HG03097 (cell line): Measurements from ENCODE around the gene WNT6.

Source experiments
- ATAC-seq: cut with Tn5 transposase; IDR thresholded peaks from one replicate; pipeline ENCODE4 v1.9.1; 2021; ENCODE audit not compliant: unreplicated experiment, low FRiP score

Gene WNT6

DNA sequence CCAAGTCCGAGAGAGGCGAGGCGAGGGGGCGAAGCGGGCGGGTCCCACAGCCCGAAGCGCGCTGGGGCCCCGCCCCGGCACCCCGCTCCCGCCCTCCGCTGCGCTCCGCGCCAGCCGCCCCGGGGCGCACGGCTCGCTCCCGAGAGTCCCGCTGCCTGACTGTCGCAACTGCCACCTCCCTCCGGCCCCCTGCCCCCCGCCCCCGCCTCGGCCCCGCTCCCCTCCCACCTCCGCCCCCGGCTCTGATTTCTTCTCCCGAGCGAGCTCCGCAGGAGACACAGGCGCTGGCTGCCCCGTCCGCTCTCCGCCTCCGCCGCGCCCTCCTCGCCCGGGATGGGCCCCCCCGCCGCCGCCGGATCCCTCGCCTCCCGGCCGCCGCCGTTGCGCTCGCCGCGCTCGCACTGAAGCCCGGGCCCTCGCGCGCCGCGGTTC, at the start of gene WNT6:
Gene WNT6 (plus strand): TSS at position 250 of the 432 bp plus-strand sequence. CDS start 233 bp downstream, outside the sequence.
- ATAC-seq = no peak

DNA sequence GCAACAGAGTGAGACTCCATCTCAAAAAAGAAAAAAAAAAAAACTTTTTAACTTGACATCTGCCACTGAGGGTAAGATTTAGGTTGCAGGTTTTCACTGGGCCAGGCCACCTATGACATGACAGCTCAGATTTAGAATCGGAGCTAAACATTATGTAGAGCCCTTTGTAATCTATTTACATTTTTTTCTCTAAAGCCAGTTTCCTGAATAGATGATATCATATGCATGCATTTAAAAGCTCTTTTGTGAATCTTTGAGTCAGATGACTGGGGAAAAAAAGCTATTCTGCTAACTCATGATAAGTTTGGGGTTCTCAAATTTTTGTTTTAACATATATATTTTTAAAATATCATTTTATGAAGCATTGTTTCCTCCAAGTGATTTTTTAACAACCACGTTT, 49.3 kb upstream of the WNT6 start:
- no peak for ATAC-seq

DNA sequence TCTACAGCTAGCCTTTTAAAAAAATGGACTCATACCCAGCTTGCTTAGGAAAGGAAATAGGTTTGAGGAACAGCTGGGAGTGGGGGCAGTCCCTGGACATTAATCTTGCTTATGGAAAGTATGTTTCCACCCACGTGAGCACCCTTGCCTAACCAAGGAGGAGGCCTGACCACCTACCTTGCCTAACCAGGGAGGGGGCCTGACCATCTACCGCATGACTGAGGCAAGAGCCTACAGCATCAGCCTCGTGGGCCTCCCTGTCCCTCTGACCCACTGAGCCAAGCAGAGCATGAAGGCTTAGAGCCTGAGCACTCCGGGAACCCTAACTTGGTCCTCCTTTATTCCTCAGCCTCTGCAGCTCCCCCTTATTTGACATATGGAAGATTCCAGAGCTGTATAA, 48.2 kb upstream of the WNT6 start:
- no peak for ATAC-seq

DNA sequence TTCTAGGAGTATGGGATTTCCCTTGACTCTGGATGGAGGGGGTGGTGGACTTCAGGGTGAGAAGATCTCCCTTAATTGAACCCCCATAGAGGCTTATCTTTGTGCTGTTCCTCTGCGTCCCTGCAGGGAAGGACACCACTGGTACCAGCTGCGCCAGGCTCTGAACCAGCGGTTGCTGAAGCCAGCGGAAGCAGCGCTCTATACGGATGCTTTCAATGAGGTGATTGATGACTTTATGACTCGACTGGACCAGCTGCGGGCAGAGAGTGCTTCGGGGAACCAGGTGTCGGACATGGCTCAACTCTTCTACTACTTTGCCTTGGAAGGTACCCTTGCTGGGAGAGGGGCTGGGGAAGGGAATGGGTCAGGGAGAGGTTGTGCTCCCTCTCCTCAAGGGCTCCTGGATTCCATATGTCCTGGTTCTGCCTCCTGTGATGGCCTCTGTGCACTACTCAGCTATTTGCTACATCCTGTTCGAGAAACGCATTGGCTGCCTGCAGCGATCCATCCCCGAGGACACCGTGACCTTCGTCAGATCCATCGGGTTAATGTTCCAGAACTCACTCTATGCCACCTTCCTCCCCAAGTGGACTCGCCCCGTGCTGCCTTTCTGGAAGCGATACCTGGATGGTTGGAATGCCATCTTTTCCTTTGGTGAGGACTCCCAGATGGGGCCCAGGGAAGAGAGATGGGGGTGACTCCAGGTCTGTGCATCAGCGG, 47.3 kb upstream of the WNT6 start:
- no peak for ATAC-seq

DNA sequence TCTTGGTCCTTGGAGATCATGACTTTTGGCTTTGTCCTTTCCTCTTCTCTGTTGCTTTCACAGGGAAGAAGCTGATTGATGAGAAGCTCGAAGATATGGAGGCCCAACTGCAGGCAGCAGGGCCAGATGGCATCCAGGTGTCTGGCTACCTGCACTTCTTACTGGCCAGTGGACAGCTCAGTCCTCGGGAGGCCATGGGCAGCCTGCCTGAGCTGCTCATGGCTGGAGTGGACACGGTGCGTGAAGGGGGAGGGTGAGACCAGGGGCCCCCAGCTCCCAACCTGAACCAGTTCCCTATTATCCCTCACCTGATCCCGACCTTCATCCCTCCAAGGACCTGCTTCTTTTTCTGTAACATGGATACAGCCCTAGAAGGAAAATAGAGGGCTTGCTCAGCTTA, 46.7 kb upstream of the WNT6 start:
- ATAC-seq = no peak

DNA sequence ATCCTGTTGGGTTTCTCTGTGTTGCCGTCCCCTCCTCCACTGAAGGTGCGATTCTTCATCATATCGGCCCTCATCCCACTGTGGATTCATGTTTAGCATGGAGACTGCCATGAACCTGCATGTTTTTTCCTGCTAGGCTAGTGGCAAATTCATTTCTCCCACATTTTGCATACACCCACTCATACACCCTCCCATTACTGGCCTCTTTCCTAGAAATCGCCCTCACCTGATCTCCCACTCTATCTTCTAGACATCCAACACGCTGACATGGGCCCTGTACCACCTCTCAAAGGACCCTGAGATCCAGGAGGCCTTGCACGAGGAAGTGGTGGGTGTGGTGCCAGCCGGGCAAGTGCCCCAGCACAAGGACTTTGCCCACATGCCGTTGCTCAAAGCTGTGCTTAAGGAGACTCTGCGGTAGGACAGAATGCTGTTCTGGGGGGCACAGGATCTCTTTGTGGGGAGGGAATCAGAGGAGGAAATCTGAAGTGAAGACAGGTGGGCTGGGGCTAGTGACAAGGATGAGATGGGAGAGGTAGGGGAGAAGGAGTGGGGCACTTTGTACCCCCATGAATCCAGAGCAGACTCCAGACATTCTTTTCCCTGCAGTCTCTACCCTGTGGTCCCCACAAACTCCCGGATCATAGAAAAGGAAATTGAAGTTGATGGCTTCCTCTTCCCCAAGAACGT, 45.7 kb upstream of the WNT6 start:
- no peak for ATAC-seq

DNA sequence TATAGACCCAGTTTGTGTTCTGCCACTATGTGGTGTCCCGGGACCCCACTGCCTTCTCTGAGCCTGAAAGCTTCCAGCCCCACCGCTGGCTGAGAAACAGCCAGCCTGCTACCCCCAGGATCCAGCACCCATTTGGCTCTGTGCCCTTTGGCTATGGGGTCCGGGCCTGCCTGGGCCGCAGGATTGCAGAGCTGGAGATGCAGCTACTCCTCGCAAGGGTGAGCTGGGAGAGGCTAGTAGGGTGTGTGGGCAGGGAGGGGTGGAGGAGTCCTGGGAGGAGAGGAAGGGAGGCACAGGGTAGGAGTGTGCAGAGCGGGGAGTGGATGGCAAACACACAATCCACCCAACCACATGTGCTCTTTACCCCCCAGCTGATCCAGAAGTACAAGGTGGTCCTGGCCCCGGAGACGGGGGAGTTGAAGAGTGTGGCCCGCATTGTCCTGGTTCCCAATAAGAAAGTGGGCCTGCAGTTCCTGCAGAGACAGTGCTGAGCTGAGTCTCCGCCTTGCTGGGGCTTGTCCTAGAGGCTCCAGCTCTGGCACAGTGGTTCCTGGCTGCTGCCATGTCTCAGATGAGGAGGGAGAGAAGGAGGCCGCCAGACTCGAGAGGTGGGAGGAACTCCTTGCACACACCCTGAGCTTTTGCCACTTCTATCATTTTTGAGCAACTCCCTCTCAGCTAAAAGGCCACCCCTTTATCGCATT, 44.9 kb upstream of the WNT6 start:
- no peak for ATAC-seq

DNA sequence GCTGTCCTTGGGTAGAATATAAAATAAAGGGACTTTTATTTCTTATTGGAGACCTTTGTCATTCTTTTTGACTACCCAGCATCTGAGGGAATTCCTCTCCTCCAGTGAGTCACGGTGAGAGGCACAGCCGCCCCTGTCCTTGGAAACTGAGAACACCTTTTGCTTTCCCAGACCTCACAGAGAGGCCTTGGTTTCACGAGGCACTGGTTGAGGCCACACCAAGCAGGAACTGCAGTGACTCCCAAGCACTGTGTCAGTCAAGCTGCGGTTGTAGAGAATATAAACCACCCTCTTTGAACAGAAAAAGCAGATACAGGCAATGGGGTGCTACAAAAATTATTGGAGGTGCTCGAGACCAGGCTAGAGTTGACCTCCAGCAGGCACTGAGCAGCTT, 44.4 kb upstream of the WNT6 start:
- ATAC-seq = no peak

DNA sequence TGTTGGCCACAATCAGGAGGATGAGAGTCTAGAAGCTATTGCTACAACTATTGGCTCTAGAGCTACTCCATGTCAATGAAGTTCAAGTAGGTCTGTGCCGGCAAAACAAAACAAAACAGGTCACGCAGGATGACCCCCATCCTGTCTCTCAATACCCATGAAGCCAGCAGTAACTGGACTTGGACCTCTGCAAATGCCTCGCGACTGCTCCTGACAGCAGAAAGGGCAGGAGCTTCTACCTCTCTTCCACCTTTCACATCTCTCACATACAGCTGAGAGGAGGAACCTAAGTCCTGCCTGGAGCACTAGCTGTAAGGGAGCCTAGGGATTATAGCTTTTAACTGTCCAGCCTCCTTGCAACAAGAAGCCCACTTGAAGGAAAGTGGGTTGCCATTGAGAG, 44.0 kb upstream of the WNT6 start:
- ATAC-seq = no peak

DNA sequence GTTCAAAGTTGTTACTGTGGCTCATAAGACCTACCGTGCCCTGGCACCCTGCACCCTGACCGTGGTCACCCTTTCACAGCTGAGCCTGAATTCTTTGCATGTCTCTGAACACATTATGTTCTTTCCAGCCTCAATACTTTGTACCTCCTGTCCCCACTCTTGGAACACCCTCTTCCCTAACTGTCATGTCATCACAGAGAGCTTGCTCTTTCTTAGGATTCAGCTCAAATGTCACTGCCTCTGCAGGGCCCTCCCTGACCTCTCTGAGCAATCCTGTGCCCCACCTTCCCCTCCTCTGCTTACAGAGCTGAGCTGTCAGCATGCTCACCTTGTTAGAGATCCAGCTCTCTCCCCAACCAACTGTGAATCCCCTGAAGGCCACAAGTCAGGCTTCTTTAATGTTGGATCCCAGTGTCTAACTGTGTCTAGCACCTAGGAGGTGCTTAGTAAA, 43.0 kb upstream of the WNT6 start:
- ATAC-seq = no peak

DNA sequence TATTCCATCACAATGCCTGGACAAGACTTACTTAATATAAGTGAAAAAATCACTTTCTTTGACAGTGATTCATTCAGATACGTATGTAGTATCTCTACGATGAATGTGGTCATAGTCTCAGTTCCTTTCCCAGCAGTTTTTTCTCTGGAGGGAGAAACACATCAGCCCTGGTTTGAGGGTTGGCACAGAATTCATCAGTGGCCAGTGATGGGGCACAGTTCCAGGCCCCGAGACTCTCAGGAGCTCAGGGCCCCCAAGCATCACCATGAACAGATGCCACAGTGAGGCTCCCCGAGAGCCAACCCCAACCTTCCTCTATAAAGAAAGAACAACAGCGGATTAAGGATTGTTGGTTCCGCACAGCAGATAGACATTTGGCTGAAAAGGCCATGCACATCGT, 40.5 kb upstream of the WNT6 start:
- ATAC-seq = no peak

DNA sequence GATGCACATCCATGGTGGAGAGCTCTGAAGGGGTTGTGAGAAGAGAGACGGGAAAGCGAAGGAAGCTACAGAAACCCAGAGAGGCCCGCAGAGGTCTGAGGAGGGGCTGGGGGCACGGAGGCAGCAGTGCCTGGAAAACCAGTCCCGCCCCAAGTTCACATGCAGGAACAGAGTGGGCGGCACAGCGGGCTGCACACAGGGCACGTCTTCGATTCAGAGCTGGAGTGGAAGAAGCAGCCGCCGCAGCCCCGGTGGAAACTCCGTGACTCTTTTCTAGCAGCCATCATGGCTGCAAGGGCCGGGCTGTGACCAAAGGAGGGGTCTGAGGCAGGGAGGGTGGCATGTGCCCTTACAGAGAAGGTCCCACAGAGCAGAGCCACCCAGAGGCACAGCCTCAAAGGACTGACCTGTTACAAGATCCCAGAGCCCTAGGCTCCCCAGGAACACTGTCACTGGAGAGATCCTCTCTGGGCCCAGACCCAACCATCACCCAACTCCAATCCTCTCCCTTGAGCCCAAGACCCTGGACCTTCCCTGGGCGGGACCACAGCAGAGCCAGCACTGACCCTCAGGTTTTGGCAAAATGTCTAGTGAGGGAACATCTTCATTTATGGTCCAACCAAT, 38.7 kb upstream of the WNT6 start:
- ATAC-seq = no peak

DNA sequence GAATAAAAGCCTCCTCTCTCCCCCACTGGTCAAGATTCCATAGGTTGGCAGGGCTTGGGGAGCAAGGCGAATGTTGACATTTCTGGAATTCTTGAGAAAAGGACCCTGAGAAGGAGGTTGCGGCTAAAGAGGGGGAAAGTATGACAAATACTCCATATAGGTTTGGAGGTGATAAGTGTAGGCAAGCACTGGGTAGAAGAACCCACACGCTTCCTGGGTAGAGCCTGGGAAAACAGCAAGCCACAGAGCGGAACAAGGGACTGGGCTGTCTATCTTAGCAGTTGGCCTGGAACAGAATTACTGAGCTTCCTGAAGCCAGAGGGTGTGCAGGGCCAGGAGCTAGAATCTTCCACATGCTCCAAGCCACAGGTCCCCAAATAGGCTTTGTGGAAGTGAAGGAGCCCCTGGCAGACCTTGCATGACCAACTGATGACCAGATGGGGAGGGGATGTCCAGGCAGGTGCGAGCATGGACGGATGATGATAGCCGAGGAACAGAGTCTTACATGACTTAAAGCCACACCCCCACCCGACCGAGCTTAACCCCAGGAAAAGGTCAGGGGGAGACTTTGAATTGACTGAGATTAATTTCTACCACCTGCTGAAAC, 37.9 kb upstream of the WNT6 start:
- no peak for ATAC-seq

DNA sequence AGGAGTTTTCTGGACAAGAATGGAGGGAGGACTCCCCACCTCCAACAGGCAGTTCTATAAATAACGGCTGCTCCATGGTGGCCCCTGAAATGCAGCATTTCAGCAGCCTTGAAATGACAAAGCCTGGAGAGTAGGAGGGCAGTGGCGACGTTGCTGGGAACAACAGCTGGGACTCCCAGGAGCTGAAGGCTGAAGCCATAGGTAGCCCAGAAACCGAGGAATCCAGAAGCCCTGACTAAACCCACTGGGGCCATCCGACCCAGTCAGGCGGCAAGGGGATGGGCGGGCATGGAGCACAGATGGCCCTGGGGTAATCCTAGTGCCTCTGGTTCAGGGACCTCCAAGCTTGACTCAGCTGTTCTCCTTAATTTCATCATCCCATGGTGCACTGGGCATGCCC, 37.0 kb upstream of the WNT6 start:
- no peak for ATAC-seq

DNA sequence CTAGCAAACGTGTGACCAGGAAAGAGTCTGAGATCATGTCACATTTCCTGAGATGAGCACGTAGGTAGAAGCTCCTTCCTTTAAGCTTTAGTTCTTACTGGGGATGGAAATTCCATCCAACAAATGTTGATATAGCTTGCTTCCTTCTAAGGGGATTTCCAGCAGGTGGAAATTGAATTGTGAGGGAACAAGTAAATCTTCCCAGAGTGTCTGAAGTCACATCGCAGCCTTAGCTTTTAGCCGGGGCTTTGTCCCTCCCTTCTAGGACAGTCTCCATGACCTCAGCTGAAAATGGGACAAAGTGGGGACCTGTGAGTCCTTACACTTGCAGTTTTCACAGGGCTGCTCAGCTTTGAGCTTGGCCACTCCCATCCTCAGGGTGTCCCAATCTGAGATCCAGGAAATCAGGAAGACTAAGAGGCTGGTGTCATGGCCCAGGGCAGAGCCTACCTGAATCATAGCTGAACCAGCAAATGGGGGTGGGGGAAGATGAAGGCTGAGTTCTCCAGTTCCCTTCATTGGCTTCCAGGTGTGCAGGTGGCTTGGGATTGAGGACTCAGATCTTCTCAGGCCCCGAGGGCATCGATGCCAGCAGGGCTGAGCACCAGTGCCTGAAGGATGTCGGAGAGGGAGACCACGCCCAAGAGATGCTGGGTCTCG, 36.3 kb upstream of the WNT6 start:
- no peak for ATAC-seq

DNA sequence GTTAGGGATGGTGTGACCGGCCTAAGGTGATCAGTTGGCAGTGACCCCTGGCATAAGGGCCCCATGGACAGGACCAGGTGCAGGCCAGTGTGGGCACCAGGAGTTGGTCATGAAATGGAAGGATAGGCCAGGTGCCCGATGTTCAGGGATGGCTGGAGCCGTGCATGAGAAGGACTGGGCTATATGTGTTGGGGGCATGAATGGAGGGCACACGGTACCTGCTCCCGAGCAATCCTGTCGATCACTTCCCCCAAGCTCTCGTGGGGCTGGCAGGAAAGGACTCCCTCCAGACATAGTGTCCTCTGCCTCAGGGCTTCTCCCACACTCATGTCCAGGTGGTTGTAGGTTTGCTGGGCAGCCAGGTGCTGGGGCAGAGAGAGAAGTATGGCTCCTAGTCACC, 35.6 kb upstream of the WNT6 start:
- ATAC-seq = no peak

DNA sequence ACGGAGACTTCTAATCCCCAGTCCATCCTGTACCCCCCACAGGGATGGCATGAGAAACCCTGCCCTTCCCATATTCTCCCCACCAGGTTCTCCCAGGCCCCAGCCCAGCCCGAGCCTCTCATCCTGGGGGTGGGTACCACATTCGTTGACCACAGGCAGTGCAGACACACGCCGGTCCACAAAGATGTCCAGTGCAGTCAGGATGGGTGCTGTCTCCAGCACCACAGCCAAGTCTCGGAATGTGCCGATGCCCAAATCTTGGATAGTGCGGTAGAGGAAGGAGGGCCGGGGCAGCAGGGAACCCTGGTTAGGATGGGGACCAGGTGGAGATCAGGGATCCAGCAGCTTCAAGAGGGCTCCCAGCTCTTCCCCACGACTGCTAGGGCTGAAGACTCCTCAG, 32.8 kb upstream of the WNT6 start:
- ATAC-seq = no peak

DNA sequence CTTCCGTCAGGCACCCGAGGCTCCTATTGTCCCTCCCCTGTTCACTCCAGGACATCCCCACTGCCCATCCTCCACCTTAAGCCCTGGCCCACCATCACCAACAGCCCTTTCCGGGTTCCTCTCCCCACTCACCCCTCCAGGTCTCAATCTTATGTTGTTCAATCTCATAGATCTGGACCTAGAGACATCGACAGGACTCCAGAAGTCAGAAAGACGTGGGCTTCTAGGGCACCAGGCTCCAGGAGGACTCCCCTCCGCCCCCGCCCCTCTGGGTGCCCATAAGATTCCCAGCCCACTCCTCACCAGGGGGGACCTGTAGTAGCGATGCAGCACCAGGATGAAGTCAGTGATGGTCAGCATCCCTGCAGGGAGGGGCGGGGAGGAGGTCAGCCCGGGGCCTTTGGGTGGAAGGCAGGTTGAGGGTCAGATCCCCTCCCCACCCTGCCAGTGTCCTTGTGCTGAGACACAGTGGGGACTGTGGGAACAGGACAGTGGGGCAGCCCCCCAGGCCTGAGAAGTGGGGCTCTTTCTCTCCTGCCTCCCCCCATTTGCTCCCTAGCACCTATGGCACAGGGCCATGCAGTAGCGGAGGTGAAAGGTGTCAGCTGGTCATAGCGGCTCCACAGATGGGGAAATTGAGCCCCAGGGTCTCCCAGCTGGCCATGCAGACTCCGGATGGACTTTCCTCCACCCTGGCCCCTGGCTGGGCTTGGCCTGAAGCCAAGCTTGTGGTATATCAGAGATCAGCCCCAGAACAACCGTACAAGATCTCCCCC, 31.7 kb upstream of the WNT6 start:
- ATAC-seq = no peak

DNA sequence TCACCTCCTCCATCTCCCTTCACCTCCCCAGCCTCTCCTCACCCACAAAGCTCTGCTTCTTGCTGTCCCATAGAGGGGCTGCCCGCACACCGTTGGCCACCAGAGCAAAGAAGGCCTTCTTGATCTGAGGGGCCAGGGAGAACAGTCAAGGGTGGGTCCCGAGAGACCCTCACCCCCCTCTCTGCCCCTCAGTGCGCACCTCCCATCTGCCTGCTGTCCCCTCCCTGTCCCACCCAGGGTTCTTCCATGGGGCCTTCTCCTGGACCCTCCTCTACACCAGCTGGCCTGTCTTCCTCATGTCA, 31.2 kb upstream of the WNT6 start:
- no peak for ATAC-seq
